ENCODE measurements around the gene RIN3.

DNA sequence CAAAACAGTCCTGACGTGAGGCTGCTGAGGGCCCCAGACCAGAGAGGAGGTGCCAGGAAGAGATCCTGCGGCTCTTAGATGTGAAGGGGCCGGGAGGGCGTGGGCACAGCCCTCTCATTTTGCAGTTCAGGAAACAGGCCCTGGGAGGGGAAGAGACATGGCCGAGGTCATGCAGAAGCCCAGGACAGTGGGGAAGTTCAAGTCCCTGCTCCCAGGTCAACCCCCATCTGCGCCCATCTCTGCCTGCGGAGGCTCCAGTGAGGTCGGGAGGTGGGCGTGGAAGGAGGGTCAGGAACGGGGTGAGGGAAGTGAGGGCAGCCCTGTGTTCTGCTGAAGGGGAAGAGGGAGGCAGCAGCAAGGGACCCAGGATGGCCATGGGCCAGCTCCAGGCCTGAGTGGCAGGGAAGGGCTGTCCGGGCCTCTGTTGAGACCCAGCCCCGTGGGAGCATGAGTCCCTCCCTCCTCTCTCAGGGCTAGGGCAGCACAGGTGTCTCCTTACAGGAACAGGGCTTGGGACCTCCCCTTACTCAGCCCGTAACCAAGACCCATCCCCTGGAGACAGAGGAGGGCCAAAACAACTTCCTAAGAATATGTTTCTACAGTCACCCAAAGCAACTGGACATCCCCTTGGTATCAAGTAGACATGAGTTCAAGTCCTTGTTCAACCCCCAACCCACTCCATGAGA is 144.0 kb downstream of the RIN3 start:
- TF ChIP-seq CTCF (conservative IDR thresholded peaks at IDR 0.05; ENCODE audit: low read depth, low read length): no peak
- no peak for TF ChIP-seq EZH2 (IDR thresholded peaks at IDR 0.05; ENCODE audit: low read length, unreplicated experiment)
- TF ChIP-seq EZH2phosphoT487 (IDR thresholded peaks at IDR 0.05; ENCODE audit: borderline replicate concordance, low read length): no peak

All from PC-3 (cell line).